ENCODE data around the gene CPE. TPM values are rescaled to one million over a fixed set of nuclear protein-coding genes. Genes with fewer than 3 reads are reported as not detected.
A peak's percentile ranks its signal among the peaks of the same experiment; 100 is the strongest.
"Not testable (repeated sequence)": the region's sequence is repeated elsewhere in the genome, so short reads cannot be mapped to it uniquely, and the experiment has no call there.

The CPE gene
- 64.3 TPM for total RNA-seq
- long read RNA-seq, transcript CPE-201 (9 exons, 2,421 nt) = major isoform, 122 of 126 reads
- long read RNA-seq, partial matches to known transcripts = 3 of 126 reads
- long read RNA-seq, other reads (novel, unspliced or antisense) = 1 of 126 reads

DNA sequence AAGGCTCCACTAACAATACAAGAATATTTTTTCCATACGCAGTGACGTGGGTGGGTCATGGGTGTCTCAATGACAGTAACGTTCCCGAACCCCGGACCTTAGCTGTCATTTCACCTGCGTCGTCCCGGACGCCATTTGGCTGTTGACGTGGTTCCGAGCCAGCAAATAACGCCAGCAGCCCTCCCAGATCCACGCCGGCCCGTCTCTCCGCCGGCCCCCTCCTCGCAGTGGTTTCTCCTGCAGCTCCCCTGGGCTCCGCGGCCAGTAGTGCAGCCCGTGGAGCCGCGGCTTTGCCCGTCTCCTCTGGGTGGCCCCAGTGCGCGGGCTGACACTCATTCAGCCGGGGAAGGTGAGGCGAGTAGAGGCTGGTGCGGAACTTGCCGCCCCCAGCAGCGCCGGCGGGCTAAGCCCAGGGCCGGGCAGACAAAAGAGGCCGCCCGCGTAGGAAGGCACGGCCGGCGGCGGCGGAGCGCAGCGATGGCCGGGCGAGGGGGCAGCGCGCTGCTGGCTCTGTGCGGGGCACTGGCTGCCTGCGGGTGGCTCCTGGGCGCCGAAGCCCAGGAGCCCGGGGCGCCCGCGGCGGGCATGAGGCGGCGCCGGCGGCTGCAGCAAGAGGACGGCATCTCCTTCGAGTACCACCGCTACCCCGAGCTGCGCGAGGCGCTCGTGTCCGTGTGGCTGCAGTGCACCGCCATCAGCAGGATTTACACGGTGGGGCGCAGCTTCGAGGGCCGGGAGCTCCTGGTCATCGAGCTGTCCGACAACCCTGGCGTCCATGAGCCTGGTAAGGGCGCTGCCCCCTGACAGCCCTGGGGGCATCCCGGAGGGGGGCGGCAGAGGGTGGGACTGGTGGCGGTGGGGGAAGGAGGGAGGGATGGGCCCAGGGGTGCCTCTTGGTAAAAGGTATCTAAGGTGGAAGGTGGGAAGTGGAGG lies at the start of gene CPE:
Gene CPE (plus strand): TSS at position 264 of the 933 bp plus-strand sequence. CDS start 214 bp downstream, at position 478.
- ATAC-seq = peak; percentile 99
- intact Hi-C loops (cut with micrococcal nuclease) = no loop called here
- DNase-seq = peak; percentile 85

DNA sequence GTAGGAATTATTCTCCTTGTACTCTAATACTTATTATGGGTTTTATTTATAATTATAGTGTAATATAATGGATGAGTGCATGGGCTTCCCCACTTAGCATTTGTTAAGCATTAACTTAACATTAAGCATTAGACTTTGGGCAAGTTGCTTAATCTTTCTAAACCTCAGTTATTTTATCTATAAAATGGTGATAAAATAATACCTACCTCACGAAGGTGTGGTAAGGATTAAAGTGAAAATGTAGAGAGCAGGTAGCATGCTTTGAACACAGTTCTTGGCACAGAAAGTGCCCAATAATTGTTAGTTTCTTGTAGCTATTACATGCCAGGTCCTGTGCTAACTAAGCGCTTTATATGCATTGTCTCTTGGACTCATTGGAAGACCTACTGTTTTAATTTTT lies 48.7 kb upstream of the CPE start:
- intact Hi-C loops (cut with micrococcal nuclease) = no loop called here
- DNase-seq (no peak), ATAC-seq (no peak)

DNA sequence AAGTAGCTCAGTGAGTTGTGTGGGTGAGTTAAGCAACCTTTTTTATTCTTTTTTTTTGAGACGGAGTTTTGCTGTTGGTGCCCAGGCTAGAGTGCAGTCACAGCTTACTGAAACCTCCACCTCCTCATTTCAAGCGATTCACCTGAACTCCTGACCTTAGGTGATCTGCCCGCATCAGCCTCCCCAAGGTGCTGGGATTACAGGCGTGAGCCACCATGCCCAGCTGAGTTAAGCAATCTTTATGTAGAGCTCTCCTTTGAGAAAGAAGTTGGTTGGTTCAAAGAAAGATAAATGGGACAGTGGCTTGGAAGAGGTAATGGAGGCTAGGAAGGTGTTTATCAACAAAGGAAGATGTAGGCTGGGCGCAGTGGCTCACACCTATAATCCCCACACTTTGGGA lies 48.1 kb upstream of the CPE start:
- no peak for DNase-seq
- intact Hi-C loops (cut with micrococcal nuclease) = no loop called here
- no peak for ATAC-seq

DNA sequence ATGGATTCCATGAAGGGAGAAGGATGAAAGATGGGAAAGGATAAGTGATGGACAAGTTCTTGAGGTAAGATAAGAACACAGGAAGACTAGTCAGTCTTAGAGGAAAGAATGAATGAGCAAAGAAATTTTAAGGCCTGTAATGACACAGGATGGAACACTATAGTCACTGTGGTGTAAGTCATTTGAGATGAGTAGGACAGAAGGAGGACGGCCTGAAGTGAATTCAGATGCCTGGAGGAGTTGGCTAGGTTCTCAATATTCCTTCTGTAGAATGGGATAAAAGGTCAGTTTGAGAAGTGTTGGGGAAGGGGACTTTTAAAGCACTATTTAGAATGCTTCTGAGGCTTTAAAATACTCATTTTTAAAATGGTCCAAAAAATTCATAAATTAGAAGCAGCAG lies 47.4 kb upstream of the CPE start:
- intact Hi-C loops (cut with micrococcal nuclease) = no loop called here

DNA sequence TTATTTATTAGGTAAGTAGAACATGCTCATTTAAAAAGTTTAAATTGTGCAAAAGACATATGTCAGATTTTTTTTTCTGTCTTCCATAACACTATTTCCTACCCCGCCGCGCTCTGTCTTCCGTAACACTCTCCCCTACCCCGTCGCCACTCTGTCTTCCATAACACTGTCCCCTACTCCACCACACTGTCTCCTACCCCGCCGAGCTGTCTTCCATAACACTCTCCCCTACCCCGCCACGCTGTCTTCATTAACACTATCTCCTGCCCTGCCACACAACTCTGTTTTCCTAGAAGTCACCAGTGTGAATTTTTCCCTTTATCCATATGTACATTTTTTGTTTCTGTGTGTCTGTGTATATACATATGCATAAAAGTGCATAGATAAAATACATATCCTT lies 47.0 kb upstream of the CPE start:
- intact Hi-C loops (cut with micrococcal nuclease) = no loop called here
- no peak for DNase-seq
- ATAC-seq = no peak

More for the DNA sequence above, 47.4 kb upstream of the CPE start:
- ATAC-seq (no peak), DNase-seq (no peak)

DNA sequence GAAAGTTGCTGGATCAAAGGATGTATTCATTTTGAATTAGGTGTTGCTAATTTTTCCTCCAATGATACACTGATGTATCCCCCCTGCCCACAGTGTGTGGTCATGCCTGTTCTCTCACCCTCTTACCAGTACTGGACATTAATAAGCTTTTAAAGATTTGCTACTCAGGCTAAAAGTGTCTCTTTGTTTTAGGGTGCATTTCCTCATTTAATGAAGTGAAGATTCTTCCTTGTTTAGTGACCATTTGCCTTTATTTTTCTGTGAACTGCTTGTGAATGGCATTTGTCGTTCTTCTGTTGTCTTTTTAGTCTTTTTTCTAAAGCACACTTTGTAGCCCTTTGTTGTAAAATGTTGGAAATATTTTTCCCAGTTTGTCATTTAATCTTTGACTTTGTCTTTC lies 46.3 kb upstream of the CPE start:
- no peak for DNase-seq
- ATAC-seq = no peak
- intact Hi-C loops (cut with micrococcal nuclease) = no loop called here

DNA sequence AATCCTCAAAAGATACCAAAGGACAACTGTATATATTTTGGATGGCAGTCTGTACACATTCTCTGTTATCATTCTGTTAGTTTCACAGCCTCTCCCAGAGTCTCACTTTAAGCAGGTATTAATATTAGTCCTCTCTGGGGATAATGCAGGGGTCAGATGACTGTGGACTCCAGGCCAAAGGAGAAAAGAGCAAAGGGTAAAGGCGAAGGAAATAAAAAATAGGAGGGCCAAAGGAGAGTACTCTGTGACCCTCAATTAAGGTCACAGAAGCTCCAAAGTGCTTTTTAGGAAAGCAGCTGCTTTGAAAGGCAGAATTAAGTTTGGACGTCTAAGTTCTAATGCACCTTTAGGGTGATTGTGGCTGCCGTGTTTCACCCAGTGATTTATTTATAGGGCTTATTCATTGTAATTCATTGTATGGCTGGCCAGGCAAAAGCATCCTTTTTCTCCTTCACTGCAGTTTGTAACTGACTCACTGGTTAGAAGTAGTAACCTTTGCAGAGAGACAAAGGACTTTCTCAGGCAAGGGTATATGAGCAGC lies 43.6 kb upstream of the CPE start:
- intact Hi-C loops (cut with micrococcal nuclease) = no loop called here
- no peak for DNase-seq
- no peak for ATAC-seq

DNA sequence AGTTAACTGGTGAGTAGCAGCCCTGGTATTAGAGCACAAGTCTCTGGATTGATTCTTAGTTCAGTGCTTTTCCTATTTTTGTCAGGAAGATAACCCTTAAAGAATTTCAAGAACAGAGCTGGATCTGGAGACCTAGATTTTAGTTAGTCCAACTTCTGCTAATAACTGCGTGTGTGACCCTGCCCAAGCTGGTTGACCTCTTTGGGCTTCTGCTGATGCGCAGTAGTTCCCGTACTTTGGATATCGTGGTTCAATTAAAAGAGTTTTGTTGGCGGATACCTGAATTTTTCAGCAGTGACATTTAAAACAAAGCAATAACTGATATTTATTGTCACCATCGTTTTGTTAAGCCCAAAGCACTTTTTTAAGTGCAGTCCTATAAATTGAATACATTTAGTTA lies 42.1 kb upstream of the CPE start:
- ATAC-seq = no peak
- DNase-seq = no peak
- intact Hi-C loops (cut with micrococcal nuclease) = no loop called here

DNA sequence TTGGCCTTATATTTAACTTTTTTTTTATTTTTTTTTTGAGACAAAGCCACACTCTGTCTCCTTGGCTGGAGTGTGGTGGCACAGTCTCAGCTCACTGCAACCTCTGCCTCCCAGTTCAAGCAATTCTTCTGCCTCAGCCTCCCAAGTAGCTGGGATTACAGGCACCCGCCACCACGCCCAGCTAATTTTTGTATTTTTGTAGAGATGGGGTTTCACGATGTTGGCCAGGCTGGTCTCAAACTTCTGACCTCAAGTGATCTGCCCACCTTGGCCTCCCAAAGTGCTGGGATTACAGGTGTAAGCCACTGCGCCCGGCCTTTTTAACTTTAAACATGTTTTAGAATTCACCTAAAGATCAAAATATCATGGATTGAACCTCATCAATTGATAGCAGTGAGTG lies 36.5 kb upstream of the CPE start:
- not testable (repeated sequence) for DNase-seq, ATAC-seq
- intact Hi-C loops (cut with micrococcal nuclease) = loop anchor here (10.0 kb wide), 1 partner anchor 208 kb away; no protein-coding TSS in a partner anchor

DNA sequence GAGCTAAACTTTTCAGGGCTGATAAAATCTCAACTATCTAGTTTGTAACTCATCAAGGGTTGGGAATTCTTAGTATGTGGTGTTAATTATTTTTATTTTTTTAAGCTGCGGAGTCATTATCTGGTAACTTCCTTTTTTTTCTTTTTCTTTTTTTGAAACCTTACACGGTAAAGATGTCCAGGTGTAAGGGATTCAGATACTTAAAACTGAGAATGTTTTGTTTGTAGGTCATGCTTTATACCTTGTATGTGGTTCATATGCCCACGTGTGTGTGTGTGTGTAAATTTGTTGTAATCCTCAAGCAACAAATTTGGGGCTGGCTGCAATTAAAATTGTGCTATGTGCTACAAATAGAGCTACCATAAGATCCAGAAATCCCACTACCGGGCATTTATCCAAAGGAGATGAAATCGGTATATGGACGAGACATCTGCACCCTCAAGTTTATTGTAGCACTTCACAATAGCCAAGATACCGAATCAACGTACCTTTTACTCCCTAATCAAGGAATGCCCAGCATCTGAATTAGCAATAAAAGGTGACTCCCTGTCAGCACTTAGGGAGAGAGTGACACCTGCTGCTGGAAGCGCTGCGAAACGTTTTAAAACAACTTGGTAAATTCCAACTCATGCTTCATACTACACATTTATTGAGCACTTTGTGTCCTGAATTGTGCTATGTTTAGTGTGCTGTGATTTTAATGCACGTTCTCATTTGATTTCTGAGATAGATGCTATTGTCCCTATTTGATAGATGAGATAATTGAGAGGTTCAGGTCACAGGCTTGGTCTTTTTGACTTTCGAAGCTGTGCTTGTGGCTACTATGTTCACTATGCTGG lies 35.2 kb upstream of the CPE start:
- peak; percentile 29 for DNase-seq
- no peak for ATAC-seq
- intact Hi-C loops (cut with micrococcal nuclease) = loop anchor here (10.0 kb wide), 1 partner anchor 209 kb away; no protein-coding TSS in a partner anchor

DNA sequence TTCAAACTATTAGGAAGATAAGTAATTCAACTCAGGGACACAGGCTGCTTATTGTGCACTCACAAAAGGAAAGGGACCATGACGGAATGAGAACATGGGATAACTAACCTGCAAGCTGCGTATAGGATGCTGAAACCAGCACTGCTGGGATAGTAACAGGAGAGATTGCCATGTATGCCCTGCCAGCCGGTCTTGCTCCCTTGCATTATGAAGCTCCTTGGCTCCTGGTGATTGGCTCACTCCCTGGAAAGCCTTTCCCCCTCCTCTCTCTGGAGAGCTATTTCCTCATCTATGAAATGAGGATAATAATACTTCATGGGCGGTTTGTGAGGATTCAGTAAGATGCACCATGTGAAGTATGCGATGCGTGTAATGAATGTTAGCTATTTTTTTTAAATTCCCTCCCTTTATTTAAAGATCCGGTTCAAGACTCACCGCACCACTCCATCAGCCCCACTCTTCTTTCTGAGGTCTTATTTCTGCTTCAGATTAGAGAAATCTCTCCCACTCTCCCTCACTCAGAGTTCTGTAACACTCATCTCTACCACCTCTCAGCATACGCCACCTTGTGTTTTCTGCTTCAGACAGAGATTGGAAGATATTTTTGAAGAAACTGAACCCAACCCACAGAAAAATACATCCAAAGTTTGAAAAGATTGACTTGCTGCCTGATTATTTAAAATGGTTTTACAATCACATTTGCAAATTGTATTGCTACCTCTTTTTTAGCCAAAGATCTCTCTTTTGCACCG lies 33.0 kb upstream of the CPE start:
- ATAC-seq = no peak
- intact Hi-C loops (cut with micrococcal nuclease) = loop anchor here (10.0 kb wide), 1 partner anchor 211 kb away; no protein-coding TSS in a partner anchor
- DNase-seq = no peak

DNA sequence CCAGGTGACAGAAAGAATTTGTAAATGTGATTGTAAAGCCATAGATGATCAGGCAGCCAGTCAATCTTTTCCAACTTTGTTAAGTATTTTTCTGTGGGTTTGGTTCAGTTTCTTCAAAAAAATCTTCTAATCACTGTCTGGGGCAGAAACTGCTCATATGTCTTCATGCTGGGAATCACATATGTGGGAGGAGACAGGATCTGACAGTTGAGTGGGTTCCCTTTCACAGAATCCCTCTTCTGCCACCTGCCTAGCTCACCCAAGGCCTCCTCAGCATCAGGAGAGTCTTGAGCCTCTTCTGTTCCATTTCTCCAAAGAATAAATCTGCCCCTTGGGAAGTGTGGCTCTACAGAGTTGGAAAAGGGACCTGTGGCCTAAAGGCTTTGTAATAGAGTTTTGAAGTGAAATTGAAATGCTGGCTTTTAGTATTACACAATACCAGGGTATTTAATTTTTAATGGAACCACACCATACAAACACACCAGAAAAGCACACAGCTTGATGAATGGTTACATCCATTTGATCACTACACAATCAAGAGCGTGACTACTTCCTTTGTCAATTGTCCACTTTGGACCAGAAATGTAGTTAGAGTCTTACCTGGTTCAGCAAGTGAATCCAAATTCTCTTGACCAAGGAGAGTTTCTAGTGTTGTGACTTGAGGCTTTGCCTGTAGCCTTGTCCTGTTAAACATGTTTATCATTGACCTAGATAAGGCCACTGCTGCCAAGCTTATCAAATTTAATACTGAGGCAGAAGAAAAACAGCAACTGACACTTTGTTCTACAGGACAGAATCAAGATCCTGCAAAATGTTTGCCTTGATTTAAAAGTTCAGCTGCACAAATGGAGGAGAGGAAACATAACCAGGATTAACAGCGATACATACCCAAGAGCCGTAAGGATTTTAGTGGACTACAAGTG lies 30.9 kb upstream of the CPE start:
- ATAC-seq (no peak), DNase-seq (no peak)
- intact Hi-C loops (cut with micrococcal nuclease) = loop anchor here (10.0 kb wide), 1 partner anchor 213 kb away; no protein-coding TSS in a partner anchor

DNA sequence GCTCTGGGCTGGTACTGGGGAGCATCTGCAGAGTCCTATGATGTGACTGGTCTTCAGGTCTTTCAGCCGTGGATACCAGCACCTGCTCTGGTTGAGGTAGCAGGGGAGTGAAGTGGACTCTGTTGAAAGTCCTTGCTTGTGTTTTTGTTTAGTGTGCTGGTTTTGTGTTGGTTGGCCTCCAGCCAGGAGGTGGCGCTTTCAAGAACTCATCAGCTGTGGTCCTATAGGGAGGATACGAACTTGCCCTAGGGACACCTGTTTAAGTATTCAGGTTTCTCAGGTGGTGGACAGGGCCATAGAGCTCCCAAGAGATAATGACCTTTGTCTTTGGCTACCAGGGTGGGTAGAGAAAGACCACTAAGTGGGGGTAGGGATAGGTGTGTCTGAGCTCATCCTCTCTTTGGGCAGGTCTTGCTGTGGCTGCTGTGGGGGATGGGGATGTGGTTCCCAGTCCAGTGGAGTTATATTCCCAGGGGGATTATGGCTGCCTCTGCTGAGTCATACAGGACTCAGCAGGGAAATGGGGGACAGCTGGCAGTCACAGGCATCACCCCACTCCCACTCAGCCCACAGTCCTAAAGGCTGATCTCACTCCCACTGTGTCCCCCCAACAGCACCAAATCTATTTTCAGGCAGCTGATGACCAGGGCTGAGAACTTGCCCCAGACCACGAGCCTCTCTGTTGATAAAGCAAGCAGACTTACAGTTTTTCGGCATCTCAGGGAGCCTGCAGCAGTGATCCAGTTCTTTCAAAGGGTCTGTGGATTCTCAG lies 27.3 kb upstream of the CPE start:
- no peak for ATAC-seq
- intact Hi-C loops (cut with micrococcal nuclease) = loop anchor here (10.0 kb wide), 1 partner anchor 113 kb away; no protein-coding TSS in a partner anchor
- DNase-seq = no peak

DNA sequence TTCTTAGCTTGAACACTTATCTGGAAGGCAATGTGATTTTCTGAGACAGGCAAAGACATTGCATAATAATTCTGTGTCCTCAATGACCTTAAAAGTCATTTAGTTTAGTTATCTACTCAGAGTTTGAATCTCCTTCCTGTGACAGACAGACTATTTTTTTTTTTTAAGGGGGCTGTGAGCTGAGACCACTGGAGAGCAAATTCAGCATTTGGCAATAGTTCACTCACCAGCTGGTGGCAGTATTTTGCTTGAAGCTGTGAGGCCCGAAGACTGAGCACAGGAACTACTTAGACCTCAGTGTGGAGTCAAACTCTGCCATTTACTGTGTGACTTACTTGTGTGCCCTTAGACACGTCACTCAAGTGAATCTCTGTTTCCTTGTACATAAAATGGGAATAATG lies 22.9 kb upstream of the CPE start:
- peak; percentile 31 for DNase-seq
- peak; percentile 61 for ATAC-seq
- intact Hi-C loops (cut with micrococcal nuclease) = loop anchor here (10.0 kb wide), 1 partner anchor 109 kb away; no protein-coding TSS in a partner anchor

DNA sequence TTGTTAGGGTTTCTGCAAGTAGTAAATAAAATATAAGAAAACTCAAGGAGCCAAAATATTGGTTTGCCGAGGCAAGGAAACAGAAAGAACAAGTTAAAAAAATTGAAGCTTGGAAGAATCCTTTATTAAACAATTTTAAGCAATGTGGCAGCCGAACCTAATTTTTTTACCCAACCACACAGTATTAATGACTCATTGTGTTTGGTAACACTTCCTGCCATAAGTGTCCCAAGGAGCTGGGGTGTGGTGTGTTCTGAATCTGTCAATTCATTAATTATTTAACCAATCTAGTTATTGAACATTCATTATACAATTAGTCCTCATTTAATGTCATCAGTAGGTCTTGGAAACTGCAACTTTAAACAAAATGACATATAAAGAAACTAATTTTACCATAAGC lies 19.3 kb upstream of the CPE start:
- DNase-seq (no peak), ATAC-seq (no peak)
- intact Hi-C loops (cut with micrococcal nuclease) = loop anchor here (10.0 kb wide), 1 partner anchor 105 kb away; no protein-coding TSS in a partner anchor

DNA sequence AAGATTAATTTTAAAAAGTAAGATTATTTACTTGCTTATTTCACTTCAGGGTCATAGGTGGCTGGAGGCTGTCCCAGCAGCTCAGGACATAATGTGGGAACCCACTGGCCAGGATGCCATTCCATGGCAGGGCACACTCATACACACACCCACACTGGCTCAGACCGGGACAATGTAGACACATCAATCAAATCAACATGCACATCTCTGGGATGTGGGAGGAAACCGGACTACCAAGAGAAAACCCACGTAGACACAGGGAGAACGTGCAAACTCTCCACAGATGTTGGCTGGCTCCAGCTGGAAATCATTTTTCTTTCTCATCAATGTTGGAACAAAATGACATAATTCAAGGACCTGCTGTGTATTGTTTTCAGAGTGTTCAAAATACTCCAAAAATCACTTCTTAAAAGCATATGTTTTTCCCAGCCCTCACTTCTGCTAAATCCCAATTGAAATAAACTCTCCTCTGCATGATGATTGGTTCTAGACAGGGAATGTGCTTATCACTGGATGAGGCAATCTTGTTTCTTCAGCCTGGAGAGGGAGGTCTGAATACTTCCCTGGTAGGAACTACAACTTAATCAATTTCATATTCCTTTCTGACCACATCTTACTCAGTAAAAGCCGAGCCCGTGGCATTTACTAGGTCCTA lies 18.6 kb upstream of the CPE start:
- intact Hi-C loops (cut with micrococcal nuclease) = no loop called here
- ATAC-seq (no peak), DNase-seq (no peak)
